Esophagus muscularis mucosa (tissue), 4 donors: ENCODE data around the gene IFITM1. TPM values are rescaled to one million over a fixed set of nuclear protein-coding genes. Genes with fewer than 3 reads are reported as not detected.

ENCODE experiments used
- DNase-seq: peaks from one replicate; pipeline ENCODE4 v3.0.0-alpha.2; 2017; ENCODE audit errors: extremely low spot score
- H3K27ac ChIP-seq, 4 donors: fragments of 200-600 bp; sonication (generic); replicated peaks in 1 of 4; 1 replicate in 3 of 4; 2 replicates in 1 of 4; pipeline ENCODE4 v1.5.1; 2016 to 2019; ENCODE audit warnings: mild to moderate bottlenecking in 1 of 4
- H3K27me3 ChIP-seq, 4 donors: fragments of 200-600 bp; sonication (generic); one replicate each; pipeline versions ENCODE4 v1.5.1 to v1.6.0; 2016 to 2019
- H3K36me3 ChIP-seq, 4 donors: fragments of 200-600 bp; sonication (generic); one replicate each; pipeline ENCODE4 v1.5.1; 2016 to 2019
- H3K4me1 ChIP-seq, 4 donors: fragments of 200-600 bp; sonication (generic); one replicate each; pipeline ENCODE4 v1.5.1; 2016 to 2019
- H3K4me3 ChIP-seq, 4 donors: fragments of 200-600 bp; sonication (generic); 1 replicate in 2 of 4; 2 replicates in 2 of 4; pipeline ENCODE4 v1.5.1; 2016 to 2019; ENCODE audit warnings: mild to moderate bottlenecking in 4 of 4, moderate library complexity in 1 of 4
- H3K9me3 ChIP-seq, 4 donors: fragments of 200-600 bp; sonication (generic); 1 replicate in 3 of 4; 2 replicates in 1 of 4; pipeline ENCODE4 v1.5.1; 2016 to 2019
- EP300 ChIP-seq: sonication (generic); formaldehyde crosslinking; IDR thresholded peaks from one replicate; pipeline ENCODE4 v1.6.1; 2017; ENCODE audit warnings: antibody characterized with exemption
- POLR2A ChIP-seq: fragments of 450-650 bp; IDR thresholded peaks from one replicate; pipeline ENCODE4 v1.6.1; 2017; ENCODE audit warnings: antibody characterized with exemption, moderate library complexity, mild to moderate bottlenecking, low read depth
- POLR2AphosphoS5 ChIP-seq, 2 donors: sonication (generic); formaldehyde crosslinking; IDR thresholded peaks; one replicate each; pipeline ENCODE4 v1.6.1; 2017; ENCODE audit warnings: antibody characterized with exemption in 2 of 2
- WGBS: methylation state at CpG from one replicate; pipeline ENCODE4 v1.1.5; 2018; 5-methylcytosine and 5-hydroxymethylcytosine counted together
- intact Hi-C: fragments of 100-400 bp; cut with DNase I; formaldehyde crosslinking; loops from one replicate; pipeline ENCODE4 v1.15.1; 2023
- total RNA-seq, 4 donors: library from RNA; depleted of rRNA; stranded (reverse); fragments of >200 nt; gene quantifications; one replicate each; pipeline versions ENCODE4 v1.1.0 to v1.2.1, GENCODE V29; 2016
- TF ChIP-seq, protein P1 (sequence below), 3 experiments: fragments of 200-600 bp in 2 of 3; fragments of 450-650 bp in 1 of 3; sonication (generic) in 2 of 3; IDR thresholded peaks; one replicate each; pipeline ENCODE4 v1.5.1; 2017 to 2019; ENCODE audit warnings: antibody characterized with exemption in 3 of 3, mild to moderate bottlenecking in 2 of 3, moderate library complexity in 1 of 3

IFITM1 gene
- total RNA-seq, 4 donors from 2014 or later: 60.6 to 197 (median 171) TPM

GRCh38 chr11:355581-356458, 42.0 kb downstream of the IFITM1 start:
- DNase-seq: peak; percentile 98
- peaks cover 36 to 65% (median 55%) of the 10 kb centered on the region in 4 donors for H3K4me1 ChIP-seq
- TF ChIP-seq EP300 (peak; percentile 88), POLR2A (peak; percentile 72), POLR2AphosphoS5 (IDR thresholded peaks at IDR 0.05) (peak; percentile 89 to 92)
- TF ChIP-seq, protein P1, sequence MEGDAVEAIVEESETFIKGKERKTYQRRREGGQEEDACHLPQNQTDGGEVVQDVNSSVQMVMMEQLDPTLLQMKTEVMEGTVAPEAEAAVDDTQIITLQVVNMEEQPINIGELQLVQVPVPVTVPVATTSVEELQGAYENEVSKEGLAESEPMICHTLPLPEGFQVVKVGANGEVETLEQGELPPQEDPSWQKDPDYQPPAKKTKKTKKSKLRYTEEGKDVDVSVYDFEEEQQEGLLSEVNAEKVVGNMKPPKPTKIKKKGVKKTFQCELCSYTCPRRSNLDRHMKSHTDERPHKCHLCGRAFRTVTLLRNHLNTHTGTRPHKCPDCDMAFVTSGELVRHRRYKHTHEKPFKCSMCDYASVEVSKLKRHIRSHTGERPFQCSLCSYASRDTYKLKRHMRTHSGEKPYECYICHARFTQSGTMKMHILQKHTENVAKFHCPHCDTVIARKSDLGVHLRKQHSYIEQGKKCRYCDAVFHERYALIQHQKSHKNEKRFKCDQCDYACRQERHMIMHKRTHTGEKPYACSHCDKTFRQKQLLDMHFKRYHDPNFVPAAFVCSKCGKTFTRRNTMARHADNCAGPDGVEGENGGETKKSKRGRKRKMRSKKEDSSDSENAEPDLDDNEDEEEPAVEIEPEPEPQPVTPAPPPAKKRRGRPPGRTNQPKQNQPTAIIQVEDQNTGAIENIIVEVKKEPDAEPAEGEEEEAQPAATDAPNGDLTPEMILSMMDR (IDR thresholded peaks at IDR 0.05): no peak
- H3K9me3 ChIP-seq: peaks cover 0 to 3% (median under 1%) of the 10 kb centered on the region in 4 donors
- intact Hi-C loops: no loop called here
- H3K27me3 ChIP-seq: no peaks in the 10 kb centered on the region
- H3K4me3 ChIP-seq: peak overlapping the region; percentile 50 to 66 (median 55)
- peak overlapping the region; percentile 96 to 99 (median 98) for H3K27ac ChIP-seq
- 10% methylated on average over 16 of the region's 76 CpGs for WGBS
- H3K36me3 ChIP-seq: no peaks in the 10 kb centered on the region

- intact Hi-C loops: no loop called here
- H3K36me3 ChIP-seq: no peaks in the 10 kb centered on the region
- no peak for DNase-seq
- no peak for TF ChIP-seq POLR2A
- no peak for TF ChIP-seq EP300
- no peak for TF ChIP-seq POLR2AphosphoS5 (IDR thresholded peaks at IDR 0.05)
- TF ChIP-seq, protein P1 (IDR thresholded peaks at IDR 0.05): no peak
- no peaks in the 10 kb centered on the region for H3K27me3 ChIP-seq
- H3K4me3 ChIP-seq: no peak overlapping the region
- peaks cover 32 to 57% (median 53%) of the 10 kb centered on the region in 4 donors for H3K4me1 ChIP-seq
- no peak overlapping the region for H3K27ac ChIP-seq
- WGBS: 77% methylated on average over 6 of the region's 6 CpGs
- H3K9me3 ChIP-seq: peaks cover 0 to 11% (median 4%) of the 10 kb centered on the region in 4 donors
Measured at GRCh38 chr11:356610-357009, 42.8 kb downstream of the IFITM1 start.

DNA sequence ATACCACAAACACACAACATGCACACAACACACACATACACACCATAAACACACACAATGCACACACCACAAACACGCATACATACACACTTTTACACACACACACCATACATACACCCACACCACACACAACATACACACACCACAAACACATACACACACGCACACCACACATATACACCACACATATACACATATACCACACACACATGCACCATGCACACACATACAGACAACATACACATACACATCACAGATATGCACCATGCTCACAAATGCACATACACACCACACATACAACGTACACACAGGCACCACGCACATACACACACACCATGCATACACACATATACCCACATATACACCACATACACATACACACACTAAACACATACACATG, 43.7 kb downstream of the IFITM1 start:
- H3K4me3 ChIP-seq: no peak overlapping the region
- DNase-seq: no peak
- H3K9me3 ChIP-seq: peaks cover 0 to 11% (median 4%) of the 10 kb centered on the region in 4 donors
- TF ChIP-seq, protein P1 (IDR thresholded peaks at IDR 0.05): no peak
- TF ChIP-seq POLR2A: no peak
- TF ChIP-seq EP300: no peak
- TF ChIP-seq POLR2AphosphoS5 (IDR thresholded peaks at IDR 0.05): no peak
- WGBS: 85% methylated on average over 4 of the region's 4 CpGs
- no peaks in the 10 kb centered on the region for H3K36me3 ChIP-seq
- intact Hi-C loops: no loop called here
- H3K27me3 ChIP-seq: no peaks in the 10 kb centered on the region
- H3K4me1 ChIP-seq: peaks cover 29 to 53% (median 48%) of the 10 kb centered on the region in 4 donors
- no peak overlapping the region for H3K27ac ChIP-seq

- peak overlapping the region in 1 of 4 donors; percentile 22 for H3K4me3 ChIP-seq
- intact Hi-C loops: loop anchor here (2.0 kb wide), 1 partner anchor 53 kb away; no protein-coding TSS in a partner anchor
- WGBS: 42% methylated on average over 33 of the region's 34 CpGs
- no peak for DNase-seq
- TF ChIP-seq POLR2A (no peak), POLR2AphosphoS5 (IDR thresholded peaks at IDR 0.05) (peak in 1 of 2 donors; percentile 24), EP300 (no peak)
- TF ChIP-seq, protein P1 (IDR thresholded peaks at IDR 0.05): no peak
- H3K36me3 ChIP-seq: no peaks in the 10 kb centered on the region
- peak overlapping the region in 3 of 4 donors; percentile 49 to 74 (median 55) for H3K27ac ChIP-seq
- no peaks in the 10 kb centered on the region for H3K27me3 ChIP-seq
- H3K9me3 ChIP-seq: peaks cover 0 to 11% (median 4%) of the 10 kb centered on the region in 4 donors
- H3K4me1 ChIP-seq: peaks cover 22 to 46% (median 41%) of the 10 kb centered on the region in 4 donors
Measured at GRCh38 chr11:358129-358800, 44.4 kb downstream of the IFITM1 start.
